K562 (cell line): ENCODE results near the gene RPS6KL1. TPM values are rescaled to one million over a fixed set of nuclear protein-coding genes. Genes with fewer than 3 reads are reported as not detected.
A peak's percentile ranks its signal among the peaks of the same experiment; 100 is the strongest.

Source experiments
- CCAR2 ChIP-seq: fragments of 200-400 bp; formaldehyde crosslinking; IDR thresholded peaks from 2 replicates; pipeline ENCODE4 v1.6.1; 2017; ENCODE audit warnings: mild to moderate bottlenecking, low read depth, low read length
- CREB1 ChIP-seq, 2 experiments: sonication (generic) in 1 of 2; formaldehyde crosslinking in 1 of 2; IDR thresholded peaks; 2 replicates each; pipeline versions ENCODE4 v1.6.1 to v1.8.0; 2012 to 2022; ENCODE audit warnings: inconsistent platforms in 1 of 2, mild to moderate bottlenecking in 1 of 2, missing genetic modification reagents in 1 of 2, moderate library complexity in 1 of 2
- CXXC5 ChIP-seq: fragments of 250-450 bp; sonication (Bioruptor Pico); IDR thresholded peaks from 2 replicates; pipeline ENCODE4 v1.8.0; 2022; ENCODE audit warnings: inconsistent platforms, mild to moderate bottlenecking, moderate library complexity
- DNMT1 ChIP-seq: fragments of 450-650 bp; IDR thresholded peaks from 2 replicates; pipeline ENCODE4 v1.6.1; 2016; ENCODE audit warnings: antibody characterized with exemption, mild to moderate bottlenecking
- ERF ChIP-seq: fragments of 450-650 bp; formaldehyde crosslinking; IDR thresholded peaks from 2 replicates; pipeline ENCODE4 v1.4.0; 2020; ENCODE audit warnings: mild to moderate bottlenecking, mixed read lengths
- FOS ChIP-seq: IDR thresholded peaks from 3 replicates; pipeline ENCODE4 v1.6.1; 2011; ENCODE audit not compliant: insufficient read length; ENCODE audit errors: extremely low read depth
- FOXA3 ChIP-seq, 2 experiments: fragments of 450-650 bp in 1 of 2; sonication (generic) in 1 of 2; formaldehyde crosslinking; IDR thresholded peaks in 1 of 2; conservative IDR thresholded peaks in 1 of 2; 2 replicates each; pipeline versions ENCODE4 v1.4.0 to v1.8.0; 2020 to 2022; ENCODE audit warnings: mild to moderate bottlenecking in 2 of 2, missing genetic modification reagents in 1 of 2
- GABPB2 ChIP-seq: fragments of 250-450 bp; sonication (Bioruptor Pico); conservative IDR thresholded peaks from 2 replicates; pipeline ENCODE4 v1.5.1; 2021; ENCODE audit warnings: mild to moderate bottlenecking
- KAT2B ChIP-seq: IDR thresholded peaks from one replicate; pipeline ENCODE4 v1.6.1; 2012; ENCODE audit warnings: low read depth, mild to moderate bottlenecking, control low read depth, inconsistent platforms, low read length, moderate library complexity
- KHSRP ChIP-seq: fragments of 450-650 bp; IDR thresholded peaks from 2 replicates; pipeline ENCODE4 v1.6.1; 2017
- LEF1 ChIP-seq: fragments of 450-650 bp; IDR thresholded peaks from 2 replicates; pipeline ENCODE4 v1.6.1; 2016; ENCODE audit warnings: mild to moderate bottlenecking
- MED1 ChIP-seq: sonication (generic); formaldehyde crosslinking; IDR thresholded peaks from 2 replicates; pipeline ENCODE4 v1.8.1; 2023; ENCODE audit warnings: missing genetic modification reagents, borderline replicate concordance
- MYBL2 ChIP-seq, 2 experiments: fragments of 450-650 bp in 1 of 2; sonication (generic) in 1 of 2; formaldehyde crosslinking in 1 of 2; IDR thresholded peaks; 2 replicates each; pipeline versions ENCODE4 v1.6.1 to v1.8.1; 2017 to 2022; ENCODE audit warnings: borderline replicate concordance in 1 of 2, inconsistent platforms in 1 of 2, low read depth in 1 of 2, mild to moderate bottlenecking in 1 of 2, missing genetic modification reagents in 1 of 2, moderate library complexity in 1 of 2
- PCBP2 ChIP-seq: fragments of 200-400 bp; formaldehyde crosslinking; IDR thresholded peaks from 2 replicates; pipeline ENCODE4 v1.6.1; 2018; ENCODE audit warnings: low read length, low read depth, mild to moderate bottlenecking, moderate library complexity; ENCODE audit not compliant: poor library complexity, severe bottlenecking
- PML ChIP-seq: IDR thresholded peaks from 2 replicates; pipeline ENCODE4 v1.6.1; 2012; ENCODE audit warnings: low read length, inconsistent platforms
- RUNX1 ChIP-seq: sonication (generic); IDR thresholded peaks from 2 replicates; pipeline ENCODE4 v1.6.1; 2016; ENCODE audit warnings: antibody characterized with exemption, low read depth
- SAFB ChIP-seq: fragments of 200-400 bp; formaldehyde crosslinking; IDR thresholded peaks from 2 replicates; pipeline ENCODE4 v1.6.1; 2017; ENCODE audit warnings: low read depth, low read length, borderline replicate concordance
- SIN3B ChIP-seq: fragments of 450-650 bp; IDR thresholded peaks from 2 replicates; pipeline ENCODE4 v1.6.1; 2017; ENCODE audit warnings: low read depth, mild to moderate bottlenecking, moderate library complexity
- TAF15 ChIP-seq: fragments of 200-400 bp; formaldehyde crosslinking; IDR thresholded peaks from 2 replicates; pipeline ENCODE4 v1.6.1; 2017; ENCODE audit warnings: mild to moderate bottlenecking, low read depth, low read length, moderate library complexity
- TCF7L2 ChIP-seq: fragments of 150-350 bp; IDR thresholded peaks from 2 replicates; pipeline ENCODE4 v1.6.1; 2016; ENCODE audit warnings: low read depth, mild to moderate bottlenecking, low read length, moderate library complexity
- TEAD4 ChIP-seq, 2 experiments: sonication (generic) in 1 of 2; formaldehyde crosslinking in 1 of 2; IDR thresholded peaks; 2 replicates each; pipeline versions ENCODE4 v1.6.1 to v1.8.0; 2012 to 2022; ENCODE audit warnings: borderline replicate concordance in 1 of 2, inconsistent platforms in 1 of 2, low read length in 1 of 2, mild to moderate bottlenecking in 1 of 2, missing genetic modification reagents in 1 of 2
- XRCC3 ChIP-seq: fragments of 450-650 bp; IDR thresholded peaks from 2 replicates; pipeline ENCODE4 v1.6.1; 2017; ENCODE audit warnings: mild to moderate bottlenecking, moderate library complexity
- XRCC5 ChIP-seq: fragments of 200-400 bp; formaldehyde crosslinking; IDR thresholded peaks from 2 replicates; pipeline ENCODE4 v1.6.1; 2017; ENCODE audit warnings: low read depth, mild to moderate bottlenecking, low read length
- ZNF23 ChIP-seq: fragments of 250-450 bp; sonication (Bioruptor Pico); IDR thresholded peaks from 2 replicates; pipeline ENCODE4 v1.4.0; 2020; ENCODE audit warnings: mild to moderate bottlenecking
- ZNF274 ChIP-seq: IDR thresholded peaks from 2 replicates; pipeline ENCODE4 v1.6.1; 2011; ENCODE audit warnings: low read depth, mild to moderate bottlenecking, low read length, moderate library complexity, borderline replicate concordance
- ZNF668 ChIP-seq: fragments of 250-450 bp; sonication (Bioruptor Pico); IDR thresholded peaks from 2 replicates; pipeline ENCODE4 v1.8.0; 2022; ENCODE audit warnings: mild to moderate bottlenecking, inconsistent platforms
- polyA plus RNA-seq, 8 experiments: library from polyadenylated mRNA; depleted of rRNA in 4 of 8; stranded (reverse) in 5 of 8; unstranded in 3 of 8; fragments of >200 nt; fragmentation: Nextera tagmentation in 2 of 8; fragmentation: Illumina TruSeq in 1 of 8; extraction: Ambion mirVana in 2 of 8; extraction: Trizol in 1 of 8; gene quantifications; 2 replicates each; pipeline versions ENCODE4 v1.2.1 to v1.2.3, GENCODE V29; 2011 to 2014; ENCODE audit warnings: inconsistent platforms in 1 of 8, missing spikeins in 1 of 8
- total RNA-seq, 7 experiments: library from RNA; depleted of rRNA in 6 of 7; stranded (reverse); fragments of >200 nt in 6 of 7; fragmentation: Illumina TruSeq in 2 of 7; extraction: Trizol in 2 of 7; gene quantifications; 2 replicates each; pipeline versions ENCODE4 v1.2.1 to v1.2.3, GENCODE V29; 2011 to 2021; ENCODE audit warnings: low replicate concordance in 1 of 7
- TF ChIP-seq, protein P1 (sequence below): sonication (generic); formaldehyde crosslinking; IDR thresholded peaks from 2 replicates; pipeline ENCODE4 v1.8.0; 2022; ENCODE audit warnings: mild to moderate bottlenecking, missing genetic modification reagents
- TF ChIP-seq, protein P2 (sequence below): sonication (generic); IDR thresholded peaks from 2 replicates; pipeline ENCODE4 v1.6.1; 2016
- TF ChIP-seq, protein P3 (sequence below): sonication (generic); formaldehyde crosslinking; IDR thresholded peaks from 2 replicates; pipeline ENCODE4 v1.8.0; 2022; ENCODE audit warnings: missing genetic modification reagents, mild to moderate bottlenecking, moderate library complexity, borderline replicate concordance

Gene RPS6KL1
- total and polyA plus RNA-seq, 9 of the 15 experiments (the other 6 are each of a cell fraction or from before 2014, with no cell fraction given), result 0.91 to 15.5 (median 8.1) TPM

DNA sequence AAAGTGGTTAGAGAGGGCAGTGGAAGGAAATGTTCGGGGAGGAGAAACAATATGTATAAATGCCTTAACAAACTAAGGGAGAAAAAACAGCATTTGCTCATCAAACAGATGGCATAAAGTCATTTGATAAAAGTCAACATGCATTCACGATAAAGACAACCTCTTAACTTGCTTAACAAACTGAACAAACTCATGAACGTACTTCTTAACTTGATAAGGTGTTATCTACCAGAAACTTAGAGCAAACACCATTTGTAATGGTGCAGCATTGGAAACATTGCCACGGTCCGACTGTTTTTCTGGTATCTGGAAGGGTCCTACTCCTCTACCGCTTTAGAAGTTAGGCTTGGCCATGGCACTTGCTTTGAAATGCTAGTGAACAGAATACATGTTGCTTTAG lies 4.2 kb upstream of the RPS6KL1 start (continued):
- 0 out of 2 replicates have a peak, but pooled peaks have one; percentile 19 for TF ChIP-seq KHSRP
- no peak for TF ChIP-seq CCAR2
- no peak for TF ChIP-seq RUNX1
- no peak for TF ChIP-seq MYBL2 (IDR thresholded peaks at IDR 0.05; ENCODE audit: low read depth)
- no peak for TF ChIP-seq MYBL2 (CRISPR knock-in tag; IDR thresholded peaks at IDR 0.05; ENCODE audit: borderline replicate concordance)
- no peak for TF ChIP-seq XRCC3
- TF ChIP-seq PML, result peak; percentile 61
- peak in 1 of 2 experiments; percentile 65; a peak in 2 of 4 replicates for TF ChIP-seq FOXA3 (CRISPR knock-in tag; conservative IDR thresholded peaks at IDR 0.05 in 1 of 2, IDR thresholded peaks at IDR 0.05 in 1 of 2)
- TF ChIP-seq MED1 (CRISPR knock-in tag), result no peak
- TF ChIP-seq ZNF274, result no peak
- TF ChIP-seq KAT2B, result no peak
- TF ChIP-seq ZNF668 (CRISPR knock-in tag), result no peak
- no peak for TF ChIP-seq SIN3B
- TF ChIP-seq, protein P1, sequence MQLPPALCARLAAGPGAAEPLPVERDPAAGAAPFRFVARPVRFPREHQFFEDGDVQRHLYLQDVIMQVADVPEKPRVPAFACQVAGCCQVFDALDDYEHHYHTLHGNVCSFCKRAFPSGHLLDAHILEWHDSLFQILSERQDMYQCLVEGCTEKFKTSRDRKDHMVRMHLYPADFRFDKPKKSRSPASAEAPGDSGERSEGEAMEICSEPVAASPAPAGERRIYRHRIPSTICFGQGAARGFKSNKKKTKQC (CRISPR knock-in tag), result no peak
- TF ChIP-seq TAF15, result no peak
- TF ChIP-seq FOS, result no peak
- TF ChIP-seq SAFB, result no peak
- TF ChIP-seq TEAD4 (IDR thresholded peaks at IDR 0.05; ENCODE audit: low read length), result peak; percentile 93
- no peak for TF ChIP-seq TEAD4 (CRISPR knock-in tag; IDR thresholded peaks at IDR 0.05; ENCODE audit: borderline replicate concordance)
- TF ChIP-seq CREB1 (IDR thresholded peaks at IDR 0.05), result no peak
- TF ChIP-seq CREB1 (CRISPR knock-in tag; IDR thresholded peaks at IDR 0.05), result no peak
- TF ChIP-seq TCF7L2, result no peak
- no peak for TF ChIP-seq ERF (CRISPR knock-in tag)
- TF ChIP-seq CXXC5 (CRISPR knock-in tag), result 0 out of 2 replicates have a peak, but pooled peaks have one; percentile 22
- TF ChIP-seq LEF1, result 0 out of 2 replicates have a peak, but pooled peaks have one; percentile 40
- TF ChIP-seq, protein P2, sequence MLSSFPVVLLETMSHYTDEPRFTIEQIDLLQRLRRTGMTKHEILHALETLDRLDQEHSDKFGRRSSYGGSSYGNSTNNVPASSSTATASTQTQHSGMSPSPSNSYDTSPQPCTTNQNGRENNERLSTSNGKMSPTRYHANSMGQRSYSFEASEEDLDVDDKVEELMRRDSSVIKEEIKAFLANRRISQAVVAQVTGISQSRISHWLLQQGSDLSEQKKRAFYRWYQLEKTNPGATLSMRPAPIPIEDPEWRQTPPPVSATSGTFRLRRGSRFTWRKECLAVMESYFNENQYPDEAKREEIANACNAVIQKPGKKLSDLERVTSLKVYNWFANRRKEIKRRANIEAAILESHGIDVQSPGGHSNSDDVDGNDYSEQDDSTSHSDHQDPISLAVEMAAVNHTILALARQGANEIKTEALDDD, result peak; percentile 92
- TF ChIP-seq ZNF23 (CRISPR knock-in tag), result no peak
- no peak for TF ChIP-seq DNMT1
- TF ChIP-seq PCBP2, result no peak
- TF ChIP-seq XRCC5, result no peak
- TF ChIP-seq, protein P3, sequence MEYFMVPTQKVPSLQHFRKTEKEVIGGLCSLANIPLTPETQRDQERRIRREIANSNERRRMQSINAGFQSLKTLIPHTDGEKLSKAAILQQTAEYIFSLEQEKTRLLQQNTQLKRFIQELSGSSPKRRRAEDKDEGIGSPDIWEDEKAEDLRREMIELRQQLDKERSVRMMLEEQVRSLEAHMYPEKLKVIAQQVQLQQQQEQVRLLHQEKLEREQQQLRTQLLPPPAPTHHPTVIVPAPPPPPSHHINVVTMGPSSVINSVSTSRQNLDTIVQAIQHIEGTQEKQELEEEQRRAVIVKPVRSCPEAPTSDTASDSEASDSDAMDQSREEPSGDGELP (CRISPR knock-in tag), result no peak
- TF ChIP-seq GABPB2 (CRISPR knock-in tag), result no peak
